GM12878 (cell line): ENCODE results near the gene CYB5D1. TPM values are rescaled to one million over a fixed set of nuclear protein-coding genes. Genes with fewer than 3 reads are reported as not detected.

Source experiments
- CUX1 ChIP-seq: IDR thresholded peaks from 2 replicates; pipeline ENCODE4 v1.6.1; 2012; ENCODE audit warnings: improper control_type of control experiment, low read depth, low read length; ENCODE audit not compliant: insufficient replicate concordance
- DPF2 ChIP-seq: fragments of 450-650 bp; IDR thresholded peaks from 2 replicates; pipeline ENCODE4 v1.6.1; 2017; ENCODE audit warnings: mild to moderate bottlenecking
- FOS ChIP-seq: IDR thresholded peaks from 3 replicates; pipeline ENCODE4 v1.6.1; 2011; ENCODE audit warnings: borderline replicate concordance; ENCODE audit not compliant: insufficient read length; ENCODE audit errors: extremely low read depth
- FOXK2 ChIP-seq: fragments of 450-650 bp; IDR thresholded peaks from 2 replicates; pipeline ENCODE4 v1.6.1; 2017; ENCODE audit warnings: mild to moderate bottlenecking, moderate library complexity
- FOXM1 ChIP-seq: IDR thresholded peaks from 2 replicates; pipeline ENCODE4 v1.6.1; 2012; ENCODE audit warnings: low read depth, mild to moderate bottlenecking, inconsistent platforms, low read length, moderate library complexity
- HCFC1 ChIP-seq: fragments of 150-350 bp; IDR thresholded peaks from 2 replicates; pipeline ENCODE4 v1.6.1; 2014; ENCODE audit warnings: low read length
- IRF3 ChIP-seq: fragments of 450-650 bp; IDR thresholded peaks from 2 replicates; pipeline ENCODE4 v1.6.1; 2014; ENCODE audit warnings: mild to moderate bottlenecking
- POLR2AphosphoS5 ChIP-seq: IDR thresholded peaks from 2 replicates; pipeline ENCODE4 v1.6.1; 2011; ENCODE audit warnings: mild to moderate bottlenecking, low read length, inconsistent platforms
- POU2F2 ChIP-seq: IDR thresholded peaks from 3 replicates; pipeline ENCODE4 v1.6.1; 2011; ENCODE audit warnings: low read depth, mild to moderate bottlenecking, low read length, borderline replicate concordance
- RAD51 ChIP-seq: fragments of 450-650 bp; IDR thresholded peaks from 2 replicates; pipeline ENCODE4 v1.6.1; 2016; ENCODE audit warnings: moderate library complexity, mild to moderate bottlenecking, inconsistent platforms
- RBBP5 ChIP-seq: fragments of 200-600 bp; sonication (generic); conservative IDR thresholded peaks from 2 replicates; pipeline ENCODE4 v1.6.1; 2016
- RCOR1 ChIP-seq: conservative IDR thresholded peaks from 2 replicates; pipeline ENCODE4 v1.6.1; 2012; ENCODE audit warnings: low read depth, low read length, improper control_type of control experiment
- REST ChIP-seq: IDR thresholded peaks from 2 replicates; pipeline ENCODE4 v1.6.1; 2012; ENCODE audit warnings: mild to moderate bottlenecking, low read depth, low read length
- TCF3 ChIP-seq: IDR thresholded peaks from 2 replicates; pipeline ENCODE4 v1.6.1; 2012; ENCODE audit warnings: low read depth, mild to moderate bottlenecking, low read length, borderline replicate concordance; ENCODE audit not compliant: insufficient read depth
- ZBTB40 ChIP-seq: fragments of 450-650 bp; IDR thresholded peaks from 2 replicates; pipeline ENCODE4 v1.6.1; 2016; ENCODE audit warnings: mild to moderate bottlenecking, moderate library complexity, borderline replicate concordance
- polyA plus RNA-seq, 11 experiments: library from polyadenylated mRNA; depleted of rRNA in 4 of 11; unstranded in 6 of 11; stranded (reverse) in 5 of 11; fragments of >200 nt; fragmentation: Nextera tagmentation in 4 of 11; fragmentation: Illumina TruSeq in 1 of 11; extraction: Ambion mirVana in 4 of 11; extraction: Trizol in 1 of 11; gene quantifications; 1 replicate in 1 of 11; 2 replicates in 10 of 11; pipeline versions ENCODE4 v1.2.1 to v1.2.3, GENCODE V29; 2011 to 2016; ENCODE audit warnings: inconsistent platforms in 2 of 11, missing spikeins in 2 of 11, low read depth in 1 of 11
- total RNA-seq, 4 experiments: library from RNA; depleted of rRNA in 3 of 4; stranded (reverse); fragments of >200 nt in 3 of 4; fragmentation: Illumina TruSeq in 1 of 4; extraction: Trizol in 1 of 4; gene quantifications; 2 replicates each; pipeline versions ENCODE4 v1.2.1 to v1.2.3, GENCODE V29; 2013 to 2021

Gene CYB5D1
- total and polyA plus RNA-seq, 10 of the 15 experiments (the other 5 are each of a cell fraction or from before 2014, with no cell fraction given), result 1.6 to 8.7 (median 6.4) TPM

- TF ChIP-seq ZBTB40 (no peak), FOXK2 (peak; percentile 73), RAD51 (no peak), REST (no peak), IRF3 (peak; percentile 56; the same call in 1 of the 2 replicates), FOXM1 (no peak), POU2F2 (peak; percentile 5; the same call in 1 of the 3 replicates), POLR2AphosphoS5 (peak; percentile 32; the same call in 1 of the 2 replicates), DPF2 (no peak; the same call in none of the 2 replicates), RBBP5 (no peak), CUX1 (no peak), RCOR1 (no peak), FOS (no peak), HCFC1 (peak; percentile 33; the same call in 1 of the 2 replicates), TCF3 (peak; percentile 81; the same call in 1 of the 2 replicates)
These were observed 6.2 kb upstream of the CYB5D1 start (continued) for GRCh38 chr17:7851438-7852261.
